Activated CD8-positive, alpha-beta memory T cell treated with anti-CD3 and anti-CD28 coated beads, Interleukin-2, amount 50 U/mL, for 24 hours (primary cell): ENCODE results near the gene GIGYF1.

Source experiments
- DNase-seq: peaks from one replicate; pipeline ENCODE4 v3.0.0-alpha.2; 2020; ENCODE audit errors: extremely low read depth

The GIGYF1 gene

DNA sequence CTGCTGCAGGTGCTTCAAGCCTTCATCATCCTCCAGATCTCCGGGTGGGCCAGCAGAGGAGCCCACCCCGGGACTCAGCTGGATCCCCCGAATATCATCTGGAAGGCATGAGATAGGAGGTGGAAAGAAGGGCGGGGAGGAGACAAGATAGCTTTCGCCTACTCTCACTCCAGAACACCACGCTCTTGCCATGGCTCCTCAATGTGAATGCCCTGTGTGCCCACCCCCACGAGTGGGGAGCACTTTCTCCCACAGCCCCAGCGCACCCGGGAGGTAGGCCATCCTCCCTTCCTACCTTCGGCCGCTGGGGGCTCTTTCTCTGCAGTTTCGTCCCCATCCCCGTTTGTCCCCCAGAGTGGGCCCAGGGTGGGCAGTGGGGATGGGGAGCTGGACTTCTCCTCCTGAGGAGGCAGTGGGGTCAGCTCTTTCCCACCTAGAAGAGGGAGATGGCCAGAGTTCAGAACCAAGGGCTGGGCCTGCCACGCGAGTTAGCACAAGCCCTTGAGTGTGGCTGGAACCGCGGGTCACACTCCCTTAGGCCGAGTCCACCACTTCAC, 8.9 kb downstream of the GIGYF1 start:
- DNase-seq: no peak

DNA sequence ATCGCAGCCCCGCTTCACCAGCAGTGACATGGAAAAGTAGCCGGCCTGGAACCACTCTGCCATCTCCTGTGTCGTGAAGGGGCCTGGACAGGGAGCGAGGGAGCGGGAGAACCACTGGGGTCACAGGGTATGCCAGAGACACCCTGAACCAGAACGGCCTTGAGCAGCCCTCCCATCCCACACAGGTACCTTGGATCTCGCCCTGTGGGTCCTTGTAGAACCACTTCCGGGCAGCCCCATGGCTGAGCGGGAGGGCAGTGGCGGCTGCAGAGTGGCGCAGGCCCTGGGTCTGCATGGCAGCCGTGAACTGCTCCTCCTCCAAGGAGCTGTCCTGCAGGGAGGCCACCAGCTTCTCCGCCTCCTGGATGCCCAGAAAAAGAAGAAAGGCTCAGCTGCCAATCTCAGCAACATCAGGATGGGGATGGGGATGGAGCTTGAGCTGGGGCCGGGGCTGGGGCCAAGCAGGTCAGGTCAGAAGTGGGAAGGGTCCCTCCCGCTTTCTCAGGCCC, 9.5 kb downstream of the GIGYF1 start:
- DNase-seq: no peak

DNA sequence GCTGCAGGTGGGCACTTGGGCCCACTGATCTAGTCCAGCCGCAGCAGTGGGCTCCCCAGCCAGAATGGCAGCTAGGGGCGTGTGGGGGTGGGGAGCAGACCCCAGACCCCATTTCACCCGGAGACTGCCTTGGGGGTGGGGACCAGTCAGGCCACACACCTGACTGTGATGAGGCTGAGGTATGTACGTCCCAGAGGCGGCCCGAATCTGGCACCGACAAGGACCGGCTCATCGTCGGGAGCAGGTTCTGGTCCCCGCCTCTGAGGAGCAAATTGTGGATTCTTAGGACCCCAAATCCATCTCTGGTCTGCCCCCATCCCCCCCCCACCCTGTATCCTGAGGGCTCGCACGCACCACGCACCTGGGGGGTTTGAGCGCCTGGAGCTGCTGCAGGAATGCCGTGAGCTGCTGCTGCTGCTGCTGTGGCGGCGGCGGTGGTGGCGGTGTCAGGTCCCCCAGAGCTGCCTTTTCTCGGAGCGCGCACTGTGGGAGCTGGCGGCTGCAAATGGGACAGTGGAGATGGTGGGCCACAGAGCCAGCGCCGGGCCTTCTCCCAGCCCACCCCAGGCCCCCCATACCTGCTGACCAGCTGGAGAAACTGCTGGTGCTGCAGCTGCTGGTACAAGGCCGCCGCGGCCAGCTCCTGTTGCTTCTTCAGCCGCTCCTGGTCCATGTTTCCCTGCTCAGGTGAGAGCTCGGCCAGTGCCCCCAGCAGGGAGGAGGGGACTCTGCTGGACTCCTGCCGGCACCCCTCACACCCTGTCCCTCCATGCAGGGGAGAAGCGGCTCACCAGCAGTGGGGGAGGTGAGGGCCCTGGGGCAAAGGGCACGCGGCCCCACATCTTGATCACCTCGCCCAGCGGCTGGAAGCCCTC, 10.2 kb downstream of the GIGYF1 start:
- DNase-seq: no peak

DNA sequence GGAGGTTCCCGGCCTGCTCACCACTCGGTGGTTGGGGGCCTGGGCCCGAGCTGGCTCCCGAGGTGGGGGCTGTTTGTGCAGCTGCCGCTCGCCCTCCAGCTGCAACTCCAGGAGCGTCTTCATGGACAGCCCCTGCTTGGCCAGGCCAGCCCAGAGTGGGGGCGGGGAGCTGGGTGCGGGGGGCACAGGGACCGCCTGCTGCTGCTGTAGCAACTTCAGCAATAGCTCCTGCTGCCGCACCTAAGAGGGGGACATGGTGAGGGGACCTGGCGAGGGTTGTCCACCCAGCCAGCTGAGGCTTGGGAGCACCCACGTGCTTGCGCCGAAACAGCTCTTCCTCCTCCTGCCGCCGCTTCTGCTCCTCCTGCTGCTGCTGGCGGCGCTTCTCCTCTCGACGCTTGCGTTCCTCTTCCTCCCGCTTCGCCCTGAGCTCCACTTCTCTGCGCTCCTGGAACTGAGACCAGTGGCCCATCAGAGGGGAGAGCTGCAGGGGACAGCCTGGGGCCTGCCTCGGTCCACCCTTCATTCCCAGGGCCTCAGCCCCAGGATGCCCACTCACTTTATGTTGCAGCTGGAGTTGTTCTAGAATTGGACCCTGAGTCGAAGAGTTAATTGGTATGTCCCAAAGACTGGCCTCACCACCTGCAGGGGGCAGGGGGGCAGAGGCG, 10.9 kb downstream of the GIGYF1 start:
- DNase-seq: no peak

DNA sequence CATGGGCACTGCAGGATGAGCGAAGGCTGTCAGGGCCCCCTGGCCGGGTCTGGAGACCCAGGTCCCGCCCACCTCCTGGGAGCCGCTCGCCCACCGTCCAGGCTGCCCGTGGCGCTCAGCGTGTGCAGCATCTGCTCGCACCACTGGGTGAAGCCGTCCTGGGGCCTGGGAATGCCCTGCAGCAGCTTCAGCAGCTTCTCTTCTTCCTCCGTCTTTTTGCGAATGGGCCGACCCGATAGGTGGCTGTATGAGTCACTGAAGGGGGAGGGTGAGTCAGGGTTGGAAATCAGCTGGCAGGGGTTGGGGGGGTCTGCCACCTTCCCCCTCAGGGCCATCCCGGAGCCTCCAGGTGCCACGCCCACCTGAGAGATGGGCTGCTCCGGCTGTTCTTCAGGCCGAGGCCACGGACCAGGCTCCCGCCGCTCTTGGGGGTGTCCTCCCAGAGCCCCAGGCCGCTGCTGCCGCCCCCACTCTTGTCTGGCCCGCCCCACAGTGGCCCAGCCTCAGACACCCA, 11.8 kb downstream of the GIGYF1 start:
- no peak for DNase-seq

DNA sequence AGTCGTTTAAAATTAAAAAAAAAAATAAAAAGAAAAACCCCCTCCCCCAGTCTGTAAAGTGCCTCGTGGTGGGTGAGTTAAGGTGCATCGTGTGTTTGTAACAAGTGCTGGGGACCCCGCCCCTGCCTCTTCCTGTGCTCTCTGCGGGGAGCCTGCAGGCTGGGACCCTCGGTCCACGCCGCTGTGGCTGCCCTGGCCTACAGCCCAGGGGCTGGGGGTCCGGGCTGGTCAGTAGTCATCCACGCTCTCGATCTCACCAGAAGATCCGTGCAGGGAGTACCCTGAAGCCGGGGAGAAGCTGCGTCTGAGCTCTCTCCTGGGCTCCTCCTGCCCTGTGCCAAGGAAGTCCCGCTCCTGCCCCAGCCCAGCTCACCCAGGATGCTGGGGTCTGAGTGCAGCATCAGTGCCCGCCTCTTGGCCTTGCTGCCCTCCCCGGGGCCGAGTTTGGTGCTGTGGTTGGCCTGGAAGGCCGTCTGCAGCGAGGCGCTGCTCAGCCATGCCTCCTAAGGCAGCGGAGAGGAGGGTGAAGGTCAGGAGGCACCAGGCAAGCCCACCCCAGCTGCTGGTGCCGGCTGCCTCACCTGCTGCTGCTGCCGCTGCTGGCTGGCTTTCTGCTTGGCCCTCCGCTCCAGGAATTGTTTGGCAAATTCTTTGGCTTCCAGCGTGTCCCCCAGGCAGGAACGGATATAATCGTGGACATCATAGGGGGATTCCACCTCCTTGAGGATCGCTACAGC, 12.4 kb downstream of the GIGYF1 start:
- no peak for DNase-seq

DNA sequence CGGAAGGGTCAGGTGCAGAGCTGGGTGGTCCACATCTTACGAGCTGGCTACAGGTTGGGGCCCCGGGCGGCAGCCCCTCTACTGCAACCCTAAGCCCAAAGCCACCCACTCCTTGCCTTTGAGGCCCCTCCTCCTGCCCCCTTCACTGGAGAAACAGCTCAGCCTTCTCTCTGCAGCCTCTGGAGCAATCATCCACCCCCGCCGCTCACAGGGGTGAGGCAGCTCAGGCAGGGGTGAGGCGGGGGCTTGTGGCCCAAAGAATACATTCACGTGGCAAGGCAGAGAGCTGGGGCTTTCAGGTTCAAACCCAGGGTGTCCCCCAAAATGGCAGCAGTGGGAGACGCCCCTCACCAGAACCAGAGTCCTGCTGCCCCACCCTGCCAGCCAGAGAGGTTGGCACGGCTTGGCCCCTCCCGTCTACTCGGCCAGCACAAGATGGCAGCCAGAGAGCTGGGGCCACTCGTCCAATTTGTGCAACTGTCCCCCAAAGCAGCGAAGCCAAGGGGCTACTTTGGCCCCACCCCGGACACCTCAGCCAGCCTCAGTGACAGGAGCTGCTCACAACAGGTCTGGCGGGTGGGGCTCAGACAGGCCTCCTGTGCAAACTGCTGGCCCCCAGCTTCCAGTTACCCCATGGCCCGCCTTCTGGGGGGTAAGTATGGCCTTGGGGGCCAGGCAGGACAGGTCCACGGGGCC, 13.3 kb downstream of the GIGYF1 start:
- DNase-seq: no peak

DNA sequence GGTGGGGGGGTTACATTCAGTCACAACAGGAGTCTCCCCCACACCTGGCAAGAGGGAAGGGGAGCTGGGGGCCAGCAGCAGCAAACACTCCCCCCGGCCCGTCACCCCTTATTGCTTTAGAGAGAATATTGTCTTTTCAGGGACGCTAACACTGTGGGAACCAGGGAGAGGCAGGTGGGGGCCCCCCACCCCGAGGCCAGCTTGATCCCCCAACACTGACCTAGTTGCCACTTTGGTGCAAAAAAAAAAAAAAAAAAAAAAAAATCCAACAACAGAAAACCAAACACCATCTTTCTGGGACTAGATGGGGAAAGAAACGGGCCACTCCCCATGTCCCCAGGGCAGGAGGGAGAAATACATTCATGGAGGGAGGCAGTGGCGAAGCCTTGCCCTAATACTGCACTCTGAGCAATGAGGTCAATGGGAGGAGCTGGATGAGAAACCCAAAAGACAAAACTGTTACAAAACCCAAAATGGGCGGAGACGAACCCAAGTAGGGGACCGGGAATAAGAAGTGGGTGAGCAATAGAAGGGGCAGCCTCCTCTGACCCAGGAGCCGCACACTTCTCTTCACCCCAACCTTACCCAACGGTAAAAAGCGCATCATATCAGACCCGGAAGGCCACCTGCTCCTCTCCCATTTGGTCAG, 14.0 kb downstream of the GIGYF1 start:
- no peak for DNase-seq

DNA sequence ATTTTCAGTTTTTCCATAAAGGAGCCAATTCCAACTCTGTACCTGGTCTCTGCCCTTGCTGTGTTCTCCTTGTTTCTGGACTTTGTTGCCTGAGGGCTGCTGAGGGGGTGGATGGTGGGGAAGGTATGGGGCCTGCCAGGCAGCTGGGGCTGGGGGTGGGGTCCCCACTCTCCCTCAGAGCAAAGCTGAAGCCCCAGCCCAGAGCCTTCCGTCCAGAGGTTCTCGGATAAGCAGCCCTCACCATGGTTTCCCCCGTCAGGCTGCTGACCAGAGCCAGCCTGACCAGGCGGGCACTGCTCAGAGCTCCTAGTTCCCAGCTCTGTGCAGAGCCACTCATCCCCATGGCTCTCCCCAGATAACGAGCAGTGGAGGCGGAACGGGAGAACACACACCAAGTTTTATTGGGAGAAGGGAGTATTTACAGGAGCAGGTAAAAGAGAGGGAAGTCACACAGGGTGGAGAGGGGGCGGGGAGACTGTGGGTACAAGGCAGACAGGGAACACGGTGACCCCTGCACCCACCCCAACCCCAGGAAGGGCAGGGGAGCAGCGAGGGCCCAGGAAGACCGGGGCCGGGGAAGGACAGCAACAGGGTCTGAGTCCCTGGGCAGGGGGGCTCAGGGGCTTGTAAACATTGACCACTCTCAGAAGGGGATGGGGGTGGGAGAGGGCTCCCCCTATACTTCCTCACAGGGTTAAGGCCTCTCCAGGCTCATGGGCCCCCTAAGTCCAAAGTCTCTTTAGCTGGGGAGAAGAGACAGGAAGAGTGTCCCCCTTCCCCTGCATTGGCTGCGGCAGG, 14.7 kb downstream of the GIGYF1 start:
- DNase-seq: no peak

DNA sequence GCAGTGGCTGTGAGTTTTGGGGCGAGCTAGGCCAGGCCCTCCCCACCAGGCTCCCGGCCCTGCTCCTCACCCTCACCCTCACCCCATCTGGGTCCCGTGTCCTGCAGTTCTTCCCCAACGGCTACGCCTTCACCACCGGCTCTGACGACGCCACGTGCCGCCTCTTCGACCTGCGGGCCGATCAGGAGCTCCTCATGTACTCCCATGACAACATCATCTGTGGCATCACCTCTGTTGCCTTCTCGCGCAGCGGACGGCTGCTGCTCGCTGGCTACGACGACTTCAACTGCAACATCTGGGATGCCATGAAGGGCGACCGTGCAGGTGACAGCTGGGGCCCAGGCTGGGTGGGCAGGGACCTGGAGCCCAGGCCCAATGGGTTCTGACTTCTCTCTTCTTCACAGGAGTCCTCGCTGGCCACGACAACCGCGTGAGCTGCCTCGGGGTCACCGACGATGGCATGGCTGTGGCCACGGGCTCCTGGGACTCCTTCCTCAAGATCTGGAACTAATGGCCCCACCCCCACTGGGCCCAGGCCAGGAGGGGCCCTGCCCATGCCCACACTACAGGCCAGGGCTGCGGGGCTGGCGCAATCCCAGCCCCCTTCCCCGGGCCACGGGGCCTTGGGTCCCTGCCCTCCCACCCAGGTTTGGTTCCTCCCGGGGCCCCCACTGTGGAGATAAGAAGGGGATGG, 15.6 kb downstream of the GIGYF1 start:
- DNase-seq: no peak

DNA sequence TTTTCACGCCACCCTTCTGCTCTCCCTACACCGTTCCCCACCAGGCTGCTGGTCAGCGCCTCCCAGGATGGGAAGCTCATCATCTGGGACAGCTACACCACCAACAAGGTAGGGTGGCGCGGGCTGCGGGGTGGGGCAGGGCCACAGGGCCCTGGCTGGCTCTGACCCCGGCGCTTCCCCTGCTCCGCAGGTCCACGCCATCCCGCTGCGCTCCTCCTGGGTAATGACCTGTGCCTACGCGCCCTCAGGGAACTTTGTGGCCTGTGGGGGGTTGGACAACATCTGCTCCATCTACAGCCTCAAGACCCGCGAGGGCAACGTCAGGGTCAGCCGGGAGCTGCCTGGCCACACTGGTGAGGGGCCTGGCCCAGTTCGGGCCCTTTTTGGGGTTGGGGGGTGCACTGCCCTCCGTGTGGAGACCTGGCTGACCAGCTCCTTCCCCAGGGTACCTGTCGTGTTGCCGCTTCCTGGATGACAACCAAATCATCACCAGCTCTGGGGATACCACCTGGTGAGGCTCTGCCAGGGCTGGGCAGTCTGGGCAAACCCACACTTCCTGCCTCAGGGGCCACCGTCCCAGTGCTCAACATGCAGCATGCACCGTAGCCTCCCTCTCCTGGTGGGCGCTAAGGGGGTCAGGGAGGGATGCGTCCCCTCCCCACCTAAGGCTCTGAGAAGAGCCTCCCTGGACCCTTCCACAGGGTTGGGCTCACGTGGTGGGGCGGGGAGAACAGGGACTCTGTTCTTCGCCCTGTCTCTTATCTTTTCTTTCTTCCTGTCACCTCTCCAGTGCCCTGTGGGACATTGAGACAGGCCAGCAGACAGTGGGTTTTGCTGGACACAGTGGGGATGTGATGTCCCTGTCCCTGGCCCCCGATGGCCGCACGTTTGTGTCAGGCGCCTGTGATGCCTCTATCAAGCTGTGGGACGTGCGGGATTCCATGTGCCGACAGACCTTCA, 16.5 kb downstream of the GIGYF1 start:
- no peak for DNase-seq

DNA sequence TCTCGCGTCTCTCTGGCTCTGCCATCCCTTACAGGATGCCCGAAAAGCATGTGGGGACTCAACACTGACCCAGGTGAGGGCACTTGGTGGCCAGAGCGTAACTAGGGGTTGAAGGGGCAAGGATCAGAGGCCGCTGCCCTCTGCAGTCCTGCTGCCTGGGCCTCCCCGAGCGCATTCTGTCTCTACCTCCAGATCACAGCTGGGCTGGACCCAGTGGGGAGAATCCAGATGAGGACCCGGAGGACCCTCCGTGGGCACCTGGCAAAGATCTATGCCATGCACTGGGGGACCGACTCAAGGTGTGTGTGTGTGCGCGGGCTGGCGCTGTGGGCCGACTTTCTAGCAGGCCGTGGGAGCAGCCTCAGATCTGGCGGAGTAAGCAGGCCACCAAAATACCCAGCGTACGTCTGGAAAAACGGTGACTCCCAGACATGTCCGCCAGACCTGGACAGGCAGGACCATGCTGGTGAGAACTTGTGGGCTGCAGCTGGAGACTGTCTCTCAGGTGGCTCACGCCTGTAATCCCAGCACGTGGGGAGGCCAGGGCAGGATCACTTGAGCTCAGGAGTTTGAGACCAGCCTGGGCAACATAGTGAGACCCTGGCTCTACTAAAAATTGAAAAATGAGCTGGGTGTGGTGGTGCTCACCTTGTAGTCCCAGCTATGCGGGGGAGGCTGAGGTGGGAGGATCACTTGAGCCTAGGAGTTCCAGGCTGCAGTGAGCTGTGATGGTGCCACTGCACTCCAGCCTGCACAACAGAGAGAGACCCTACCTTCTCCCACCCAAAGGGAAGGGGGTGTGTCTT, 17.3 kb downstream of the GIGYF1 start:
- no peak for DNase-seq

DNA sequence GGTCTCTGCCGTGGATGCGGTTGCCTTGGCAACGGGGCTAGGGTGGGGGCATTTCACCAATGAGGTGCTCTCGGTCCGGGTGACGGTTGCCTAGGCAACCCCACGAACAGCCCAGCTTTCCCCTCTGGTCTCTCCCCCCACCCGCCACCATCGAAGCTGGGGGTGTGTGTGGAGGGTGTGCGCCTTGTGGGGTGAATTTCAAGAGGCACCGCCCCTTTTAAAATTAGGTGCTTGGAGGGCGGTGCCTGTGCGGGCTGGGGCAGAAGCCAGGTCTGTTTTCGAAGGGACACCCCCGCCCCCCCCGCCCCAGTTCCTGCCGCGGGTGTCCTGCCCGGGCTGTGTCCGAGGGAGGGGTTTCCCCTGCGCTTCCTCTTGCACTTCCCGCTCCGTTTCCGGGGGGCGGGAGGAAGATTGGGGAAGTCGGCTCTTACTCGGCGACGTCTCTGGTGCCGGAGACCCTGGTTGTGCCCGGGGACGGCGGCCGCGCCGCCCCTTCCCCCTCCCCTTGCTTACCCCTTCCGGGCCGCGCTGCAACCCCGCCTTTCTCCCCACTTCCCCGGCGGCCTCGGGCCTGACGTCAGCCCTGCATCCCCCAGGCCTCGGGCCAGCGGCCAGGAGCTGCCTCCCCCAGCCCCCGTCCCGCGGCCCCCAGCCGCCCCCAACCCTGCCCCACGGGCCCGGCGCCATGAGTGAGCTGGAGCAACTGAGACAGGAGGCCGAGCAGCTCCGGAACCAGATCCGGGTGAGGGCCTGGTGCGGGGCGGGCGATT, 18.3 kb downstream of the GIGYF1 start:
- DNase-seq: peak; percentile 51

DNA sequence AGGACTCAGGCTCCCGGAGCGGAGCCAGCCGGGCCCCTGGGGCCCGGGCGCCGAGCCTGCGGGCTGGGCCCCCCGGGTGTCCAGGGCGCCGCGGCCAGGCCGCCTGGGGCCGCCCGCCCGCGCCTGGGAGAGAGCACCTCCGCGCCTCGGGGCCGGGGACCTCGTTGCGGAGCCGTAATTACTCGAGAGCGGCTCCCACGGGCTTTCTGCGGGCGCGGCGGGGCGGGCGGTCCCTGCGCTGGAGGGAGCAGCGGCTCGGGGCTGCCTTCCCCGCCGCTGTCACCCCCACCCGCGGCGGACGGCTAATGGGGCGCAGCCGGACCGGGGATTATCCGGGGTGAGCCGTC, 19.0 kb downstream of the GIGYF1 start:
- no peak for DNase-seq

DNA sequence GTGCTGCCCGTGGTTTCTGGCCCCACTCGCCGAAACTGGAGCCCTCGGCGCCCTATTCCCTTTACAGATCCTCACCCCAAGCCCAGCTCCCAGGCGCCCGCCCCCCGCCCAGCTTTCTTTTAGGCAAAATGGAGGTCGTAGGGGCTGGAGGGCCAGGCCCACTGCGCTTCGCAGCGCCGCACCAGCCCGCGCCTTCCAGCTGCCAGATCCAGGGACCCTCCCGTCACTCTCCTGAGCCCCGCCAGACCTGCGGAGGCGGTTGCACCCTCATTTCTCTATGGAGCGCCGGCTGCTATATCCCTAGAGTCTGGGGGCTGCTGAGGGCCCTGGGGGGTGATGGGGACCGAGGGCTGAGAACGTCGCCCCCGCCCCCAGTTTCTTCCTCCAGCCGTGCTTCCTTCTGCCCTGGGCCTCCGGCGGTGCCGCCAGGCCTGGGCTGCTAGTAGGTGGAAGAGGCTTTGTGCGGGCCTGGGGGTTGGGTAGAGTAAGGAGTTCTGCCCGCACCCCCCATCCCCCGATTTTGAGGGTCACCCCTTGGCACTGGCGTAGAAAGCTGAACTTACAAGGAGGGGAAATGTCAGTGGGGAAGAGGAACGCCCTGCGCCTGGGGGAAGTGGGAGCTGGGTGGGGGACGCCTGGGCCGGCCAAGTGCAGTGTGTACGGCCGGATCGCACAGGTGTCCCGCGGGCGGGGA, 19.5 kb downstream of the GIGYF1 start:
- no peak for DNase-seq

DNA sequence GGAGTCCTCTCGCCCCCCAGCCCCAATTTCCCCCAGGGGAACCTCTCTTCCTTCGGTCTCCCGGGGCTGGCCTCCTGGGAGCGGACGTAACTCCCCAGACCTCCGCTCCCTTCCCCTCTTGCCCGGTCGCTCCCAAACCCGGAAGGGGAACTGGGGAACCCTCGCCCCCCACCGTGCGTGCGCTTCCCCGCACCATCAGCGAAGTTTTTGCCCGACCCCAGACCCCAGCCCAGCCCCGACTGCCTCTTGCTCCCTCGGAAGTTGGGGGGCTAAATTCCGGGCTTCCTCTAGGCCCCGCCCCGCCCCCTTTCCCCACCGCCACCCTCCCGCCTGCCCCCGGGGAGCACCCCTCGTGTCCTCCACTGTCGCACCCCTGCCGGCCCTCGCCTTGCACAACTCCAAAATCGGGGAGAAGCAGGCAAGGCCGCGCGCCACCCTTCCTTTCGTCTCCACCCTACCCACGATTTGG, 20.1 kb downstream of the GIGYF1 start:
- DNase-seq: no peak
